ENCODE results near the gene AR. TPM values are rescaled to one million over a fixed set of nuclear protein-coding genes. Genes with fewer than 3 reads are reported as not detected.

The AR gene
- total and polyA plus RNA-seq, 2 donors (not counting 3 experiments of a cell fraction or from before 2014, with no cell fraction given), result 9.3 to 16.0 TPM

- Histone ChIP-seq H2AFZ (ENCODE audit: low read depth, low read length) (no peak overlapping the region), H3K79me2 (ENCODE audit: control insufficient read depth, insufficient read depth, low read length) (no peaks in the 10 kb centered on the region), H3K9me1 (replicated peaks; ENCODE audit: control insufficient read depth, extremely low read depth, insufficient read depth, low read length) (no peaks in the 10 kb centered on the region), H3K27ac (ENCODE audit: insufficient read depth, low read depth, low read length) (no peak overlapping the region), H3K27me3 (ENCODE audit: control insufficient read depth in 2 of 2, insufficient read depth in 2 of 2, low read length in 2 of 2) (no peaks in the 10 kb centered on the region), H3K4me3 (replicated peaks in 1 of 3; ENCODE audit: insufficient read depth in 1 of 3, low read depth in 1 of 3, low read length in 3 of 3) (no peak overlapping the region), H4K20me1 (replicated peaks; ENCODE audit: control insufficient read depth, extremely low read depth, insufficient read depth, low read length) (no peaks in the 10 kb centered on the region), H3K4me1 (ENCODE audit: control insufficient read depth, extremely low read depth, insufficient read depth, low read length) (no peaks in the 10 kb centered on the region), H3K9me3 (replicated peaks; ENCODE audit: control insufficient read depth, insufficient read depth, low read length) (no peaks in the 10 kb centered on the region), H3K36me3 (ENCODE audit: control insufficient read depth in 2 of 2, extremely low read depth in 1 of 2, insufficient read depth in 2 of 2, low read length in 2 of 2) (no peaks in the 10 kb centered on the region), H3K9ac (replicated peaks; ENCODE audit: extremely low read depth, insufficient read depth, low read length) (no peak overlapping the region), H3K4me2 (ENCODE audit: insufficient read depth, low read length) (no peak overlapping the region)
- ChIA-PET POLR2A (no interaction called here), CTCF (no interaction called here)
- intact Hi-C loops (cut with micrococcal nuclease), result no loop called here
- dilution Hi-C loops (cut with MboI; ENCODE audit: extremely low pct_ligation_motif_present, low sequenced_read_pairs), result no loop called here
- TF ChIP-seq POLR2AphosphoS5 (IDR thresholded peaks at IDR 0.05; ENCODE audit: insufficient read depth, low read depth, low read length) (no peak), POLR2A (IDR thresholded peaks at IDR 0.05; ENCODE audit: low read depth, low read length) (no peak), MYC (IDR thresholded peaks at IDR 0.05; ENCODE audit: low read depth, low read length) (no peak), FOS (IDR thresholded peaks at IDR 0.05; ENCODE audit: borderline replicate concordance, insufficient read depth, low read length) (no peak), GATA2 (IDR thresholded peaks at IDR 0.05; ENCODE audit: insufficient read depth, insufficient read length, low read depth, low read length) (no peak), EZH2 (IDR thresholded peaks at IDR 0.05; ENCODE audit: borderline replicate concordance, low read depth, low read length, severe bottlenecking) (no peak), JUN (IDR thresholded peaks at IDR 0.05; ENCODE audit: borderline replicate concordance, insufficient read depth, insufficient read length, low read depth) (no peak), CTCF (IDR thresholded peaks at IDR 0.05; ENCODE audit: extremely low read depth in 1 of 2, insufficient read depth in 1 of 2, low read depth in 1 of 2, low read length in 2 of 2) (no peak), MAX (IDR thresholded peaks at IDR 0.05; ENCODE audit: insufficient read depth, insufficient read length) (no peak)
- FAIRE-seq (no peak), DNase-seq (ENCODE audit: low read depth, low spot score) (no peak)
- BruUV-seq (replicated peaks), result no TSS peak
Measured at GRCh38 chrX:67585401-67585800, 41.6 kb downstream of the AR start.
